ENCODE measurements around the gene CEACAM1. TPM values are rescaled to one million over a fixed set of nuclear protein-coding genes. Genes with fewer than 3 reads are reported as not detected.

CEACAM1 gene
- total and polyA plus RNA-seq, 2 of the 13 experiments (the other 11 are each of a cell fraction or from before 2014, with no cell fraction given), result 13.5 to 332 TPM

DNA sequence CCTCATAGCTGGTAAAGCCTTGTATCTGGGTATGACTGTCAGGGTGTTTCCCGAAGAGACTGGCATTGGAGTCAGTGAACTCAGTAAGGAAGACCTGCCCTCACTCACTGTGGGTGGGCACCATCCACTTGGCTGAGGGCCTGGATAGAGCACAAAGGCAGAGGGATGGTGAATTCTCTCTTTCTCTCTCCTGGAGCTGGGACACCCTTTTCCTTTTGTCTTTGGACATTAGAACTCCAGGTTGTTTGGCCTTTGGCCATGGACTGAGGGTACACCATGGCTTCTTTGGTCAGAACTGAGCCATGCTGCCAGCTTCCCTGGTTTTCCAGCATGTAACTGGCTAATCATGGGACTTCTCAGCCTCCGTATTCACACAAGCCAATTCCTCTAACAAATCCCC lies 4.6 kb upstream of the CEACAM1 start (continued):
- no peak for TF ChIP-seq ZNF317 (CRISPR knock-in tag; IDR thresholded peaks at IDR 0.05)
- TF ChIP-seq HMGA1 (CRISPR knock-in tag; conservative IDR thresholded peaks at IDR 0.05), result no peak
- TF ChIP-seq, protein P1, sequence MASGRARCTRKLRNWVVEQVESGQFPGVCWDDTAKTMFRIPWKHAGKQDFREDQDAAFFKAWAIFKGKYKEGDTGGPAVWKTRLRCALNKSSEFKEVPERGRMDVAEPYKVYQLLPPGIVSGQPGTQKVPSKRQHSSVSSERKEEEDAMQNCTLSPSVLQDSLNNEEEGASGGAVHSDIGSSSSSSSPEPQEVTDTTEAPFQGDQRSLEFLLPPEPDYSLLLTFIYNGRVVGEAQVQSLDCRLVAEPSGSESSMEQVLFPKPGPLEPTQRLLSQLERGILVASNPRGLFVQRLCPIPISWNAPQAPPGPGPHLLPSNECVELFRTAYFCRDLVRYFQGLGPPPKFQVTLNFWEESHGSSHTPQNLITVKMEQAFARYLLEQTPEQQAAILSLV (CRISPR knock-in tag; IDR thresholded peaks at IDR 0.05; ENCODE audit: borderline replicate concordance), result no peak
- TF ChIP-seq KDM5A (IDR thresholded peaks at IDR 0.05; ENCODE audit: borderline replicate concordance, low read length), result no peak
- TF ChIP-seq, protein P2, sequence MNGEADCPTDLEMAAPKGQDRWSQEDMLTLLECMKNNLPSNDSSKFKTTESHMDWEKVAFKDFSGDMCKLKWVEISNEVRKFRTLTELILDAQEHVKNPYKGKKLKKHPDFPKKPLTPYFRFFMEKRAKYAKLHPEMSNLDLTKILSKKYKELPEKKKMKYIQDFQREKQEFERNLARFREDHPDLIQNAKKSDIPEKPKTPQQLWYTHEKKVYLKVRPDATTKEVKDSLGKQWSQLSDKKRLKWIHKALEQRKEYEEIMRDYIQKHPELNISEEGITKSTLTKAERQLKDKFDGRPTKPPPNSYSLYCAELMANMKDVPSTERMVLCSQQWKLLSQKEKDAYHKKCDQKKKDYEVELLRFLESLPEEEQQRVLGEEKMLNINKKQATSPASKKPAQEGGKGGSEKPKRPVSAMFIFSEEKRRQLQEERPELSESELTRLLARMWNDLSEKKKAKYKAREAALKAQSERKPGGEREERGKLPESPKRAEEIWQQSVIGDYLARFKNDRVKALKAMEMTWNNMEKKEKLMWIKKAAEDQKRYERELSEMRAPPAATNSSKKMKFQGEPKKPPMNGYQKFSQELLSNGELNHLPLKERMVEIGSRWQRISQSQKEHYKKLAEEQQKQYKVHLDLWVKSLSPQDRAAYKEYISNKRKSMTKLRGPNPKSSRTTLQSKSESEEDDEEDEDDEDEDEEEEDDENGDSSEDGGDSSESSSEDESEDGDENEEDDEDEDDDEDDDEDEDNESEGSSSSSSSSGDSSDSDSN (CRISPR knock-in tag; IDR thresholded peaks at IDR 0.05), result no peak

DNA sequence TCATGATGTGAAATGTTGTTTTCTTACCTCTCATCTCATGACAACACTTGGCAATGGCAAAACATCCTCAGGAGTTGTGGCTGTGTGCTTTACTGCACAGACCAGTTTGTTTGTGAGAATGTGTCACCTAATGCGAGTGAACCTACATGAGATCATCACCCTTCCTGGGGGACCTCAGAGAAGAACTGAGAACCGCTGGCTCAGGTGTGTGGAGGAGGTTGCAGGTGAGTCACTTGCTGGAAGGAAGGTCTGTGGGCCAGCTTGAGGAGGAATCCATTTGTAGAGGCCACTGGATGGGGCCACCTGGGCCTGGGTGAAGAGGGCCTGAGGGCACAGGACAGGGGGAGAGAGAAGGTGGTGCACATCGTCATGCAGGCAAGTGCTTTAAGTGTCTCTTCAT lies 3.0 kb upstream of the CEACAM1 start:
- Histone ChIP-seq H2AFZ (ENCODE audit: low read length) (no peak overlapping the region), H3K4me1 (ENCODE audit: insufficient read depth, low read length) (peaks cover 29% of the 10 kb centered on the region), H4K20me1 (ENCODE audit: insufficient read depth, low read length) (0 out of 2 replicates have a peak, but pooled peaks cover 1% of the 10 kb centered on the region), H3K4me2 (ENCODE audit: low read depth, low read length) (no peak overlapping the region), H3K9ac (ENCODE audit: insufficient read depth, low read depth, low read length) (no peak overlapping the region), H3K36me3 (replicated peaks in 1 of 2; ENCODE audit: control insufficient read depth in 1 of 2, insufficient read depth in 2 of 2, low read length in 2 of 2) (no peaks in the 10 kb centered on the region; a peak in 1 of 5 replicates), H3K27me3 (ENCODE audit: control insufficient read depth in 1 of 2, insufficient read depth in 2 of 2, low read length in 2 of 2) (no peaks in the 10 kb centered on the region; a peak in 1 of 5 replicates), H3K79me2 (ENCODE audit: insufficient read depth, low read length) (peaks cover 25% of the 10 kb centered on the region), H3K9me3 (ENCODE audit: low read length) (no peaks in the 10 kb centered on the region), H3K27ac (ENCODE audit: extremely low read length, insufficient read depth, low read length) (no peak overlapping the region), H3K4me3 (replicated peaks in 1 of 3; ENCODE audit: insufficient read depth in 1 of 3, low read depth in 2 of 3, low read length in 3 of 3) (no peak overlapping the region)
- ChIA-PET POLR2A (interaction anchor here (4.6 to 5.2 kb wide), 2 partner anchors 33 to 79 kb away, joined by 69 to 90 read pairs; no protein-coding TSS in a partner anchor), CTCF (ENCODE audit: low intra/inter-chr PET ratio, low total read pairs) (no interaction called here)
- intact Hi-C loops (cut with micrococcal nuclease; ENCODE audit: unreplicated experiment) (no loop called here), in situ Hi-C loops (cut with HindIII; ENCODE audit: extremely low pct_ligation_motif_present, low pct_unique_long_range_greater_than_20kb) (no loop called here)
- WGBS (ENCODE audit: low lambda C conversion rate), result 93% methylated on average over 3 of the region's 3 CpGs
- ATAC-seq, result no peak
- no peak for DNase-seq (ENCODE audit: low spot score)
- FAIRE-seq, result no peak
- BruUV-seq (replicated peaks), result no TSS peak
- TF ChIP-seq ZNF274 (CRISPR knock-in tag; IDR thresholded peaks at IDR 0.05) (no peak), ZNF12 (CRISPR knock-in tag; IDR thresholded peaks at IDR 0.05) (no peak), CEBPB (IDR thresholded peaks at IDR 0.05; ENCODE audit: borderline replicate concordance, low read depth, low read length) (no peak), ZNF138 (CRISPR knock-in tag; IDR thresholded peaks at IDR 0.05; ENCODE audit: low read depth) (no peak), ZNF550 (CRISPR knock-in tag; IDR thresholded peaks at IDR 0.05; ENCODE audit: borderline replicate concordance) (no peak), HCFC1 (IDR thresholded peaks at IDR 0.05; ENCODE audit: low read depth, low read length) (no peak), ZNF616 (CRISPR knock-in tag; IDR thresholded peaks at IDR 0.05; ENCODE audit: low read depth) (no peak), REL (CRISPR knock-in tag; conservative IDR thresholded peaks at IDR 0.05) (no peak), ZNF83 (CRISPR knock-in tag; IDR thresholded peaks at IDR 0.05; ENCODE audit: borderline replicate concordance) (no peak), NCOA5 (CRISPR knock-in tag; IDR thresholded peaks at IDR 0.05) (no peak), ZNF768 (CRISPR knock-in tag; IDR thresholded peaks at IDR 0.05) (no peak)
- TF ChIP-seq, protein P3, sequence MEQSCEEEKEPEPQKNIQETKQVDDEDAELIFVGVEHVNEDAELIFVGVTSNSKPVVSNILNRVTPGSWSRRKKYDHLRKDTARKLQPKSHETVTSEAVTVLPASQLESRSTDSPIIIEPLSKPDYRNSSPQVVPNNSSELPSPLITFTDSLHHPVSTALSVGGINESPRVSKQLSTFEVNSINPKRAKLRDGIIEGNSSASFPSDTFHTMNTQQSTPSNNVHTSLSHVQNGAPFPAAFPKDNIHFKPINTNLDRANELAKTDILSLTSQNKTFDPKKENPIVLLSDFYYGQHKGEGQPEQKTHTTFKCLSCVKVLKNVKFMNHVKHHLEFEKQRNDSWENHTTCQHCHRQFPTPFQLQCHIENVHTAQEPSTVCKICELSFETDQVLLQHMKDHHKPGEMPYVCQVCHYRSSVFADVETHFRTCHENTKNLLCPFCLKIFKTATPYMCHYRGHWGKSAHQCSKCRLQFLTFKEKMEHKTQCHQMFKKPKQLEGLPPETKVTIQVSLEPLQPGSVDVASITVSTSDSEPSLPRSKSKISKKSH (CRISPR knock-in tag; IDR thresholded peaks at IDR 0.05; ENCODE audit: borderline replicate concordance), result no peak
- TF ChIP-seq, protein P4, sequence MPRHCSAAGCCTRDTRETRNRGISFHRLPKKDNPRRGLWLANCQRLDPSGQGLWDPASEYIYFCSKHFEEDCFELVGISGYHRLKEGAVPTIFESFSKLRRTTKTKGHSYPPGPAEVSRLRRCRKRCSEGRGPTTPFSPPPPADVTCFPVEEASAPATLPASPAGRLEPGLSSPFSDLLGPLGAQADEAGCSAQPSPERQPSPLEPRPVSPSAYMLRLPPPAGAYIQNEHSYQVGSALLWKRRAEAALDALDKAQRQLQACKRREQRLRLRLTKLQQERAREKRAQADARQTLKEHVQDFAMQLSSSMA (CRISPR knock-in tag; IDR thresholded peaks at IDR 0.05), result no peak

All from HepG2 (cell line).